GM19043 (cell line): ENCODE measurements around the gene PLXNA2.
A peak's percentile ranks its signal among the peaks of the same experiment; 100 is the strongest.

ENCODE experiments used
- ATAC-seq: cut with Tn5 transposase; IDR thresholded peaks from one replicate; pipeline ENCODE4 v1.9.1; 2021; ENCODE audit warnings: low read depth; ENCODE audit not compliant: unreplicated experiment

Gene PLXNA2

DNA sequence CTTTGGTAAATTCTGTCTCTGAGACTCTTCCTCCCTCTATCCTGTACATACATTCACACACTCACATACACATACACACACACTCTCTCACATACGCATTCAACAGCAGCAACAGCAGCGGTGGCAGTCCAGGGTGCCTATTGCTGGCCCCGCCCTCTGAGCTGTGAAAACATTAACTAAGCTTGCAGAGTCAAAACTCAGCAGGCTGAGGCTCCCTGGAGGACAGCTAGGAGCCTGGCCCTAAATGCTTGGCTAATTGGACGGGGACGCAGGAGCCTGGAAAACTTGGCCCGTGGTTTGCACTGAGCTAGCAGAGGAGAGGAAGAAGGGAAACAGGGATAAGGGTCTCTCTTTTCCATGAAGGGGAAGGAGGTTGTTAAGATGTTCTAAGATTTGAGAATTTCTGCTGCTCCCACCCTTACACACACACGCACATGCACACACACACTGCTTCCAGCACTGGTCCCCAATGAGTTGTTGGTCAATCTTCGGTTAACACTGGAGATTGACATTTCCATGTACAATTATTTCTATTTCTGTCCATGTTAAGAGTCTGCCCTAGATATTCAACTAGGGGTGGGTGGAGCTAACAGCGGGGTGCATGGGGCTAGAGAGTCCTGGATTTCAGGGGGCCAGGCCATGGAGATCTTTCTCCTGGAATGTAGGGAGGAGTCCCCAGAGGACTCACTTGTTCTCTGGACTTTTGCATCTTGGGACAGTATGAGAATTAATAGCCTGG is 94.2 kb downstream of the PLXNA2 start:
- ATAC-seq = no peak

DNA sequence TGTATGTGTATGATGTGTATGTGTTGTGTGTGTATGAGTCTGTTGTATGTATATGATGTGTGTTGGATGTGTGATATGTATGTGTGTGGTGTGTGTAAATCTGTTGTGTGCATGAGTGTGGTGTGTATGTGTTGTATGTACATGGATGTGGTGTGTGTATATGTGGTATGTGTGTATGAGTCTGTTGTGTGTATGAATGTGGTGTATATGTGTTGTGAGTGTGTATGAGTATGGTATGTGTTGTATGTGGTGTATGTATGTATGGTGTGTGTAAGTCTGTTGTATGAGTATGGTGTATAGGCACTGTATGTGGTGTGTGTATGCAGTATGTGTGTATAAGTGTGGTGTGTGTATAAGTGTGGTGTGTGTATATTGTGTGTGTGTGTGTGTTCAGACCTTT is 95.0 kb downstream of the PLXNA2 start:
- no peak for ATAC-seq

DNA sequence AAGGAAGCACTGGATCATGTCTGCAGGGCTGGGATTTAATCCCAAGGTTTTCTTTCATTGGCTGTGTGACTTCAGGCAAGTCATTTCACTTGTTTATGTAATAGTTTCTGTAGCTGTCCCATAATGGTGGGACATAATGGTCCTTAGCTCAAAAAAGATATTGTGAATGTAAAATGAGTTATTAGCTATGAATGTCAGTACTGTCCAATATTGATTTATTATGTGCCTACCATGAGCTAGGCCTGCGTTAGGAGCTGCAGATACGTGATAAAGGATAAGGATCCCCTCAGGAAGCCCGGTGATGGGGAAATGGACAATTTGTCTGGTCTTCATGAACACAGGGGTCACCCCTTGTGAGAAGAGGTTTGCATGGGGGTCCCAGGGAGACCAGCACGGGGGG is 95.8 kb downstream of the PLXNA2 start:
- ATAC-seq = no peak

DNA sequence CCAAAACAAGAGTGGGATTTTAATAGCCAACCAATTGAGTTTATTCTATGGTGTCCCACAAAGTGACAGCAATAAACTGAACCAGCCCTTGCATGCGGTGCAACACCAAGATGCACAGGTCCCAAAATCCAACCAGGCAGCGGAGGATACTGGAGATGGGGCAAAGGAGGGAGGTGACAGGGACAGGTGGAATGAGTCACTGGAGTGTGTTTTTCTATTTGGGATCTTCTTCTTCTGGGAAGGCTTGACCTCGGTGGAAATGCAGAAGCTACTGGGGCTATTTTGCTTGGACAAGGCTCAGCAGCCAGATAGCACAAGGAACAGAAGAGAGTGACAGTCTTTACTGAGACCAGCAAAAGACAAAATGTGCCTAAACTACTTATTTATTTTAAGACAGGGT is 97.5 kb downstream of the PLXNA2 start:
- ATAC-seq = no peak

DNA sequence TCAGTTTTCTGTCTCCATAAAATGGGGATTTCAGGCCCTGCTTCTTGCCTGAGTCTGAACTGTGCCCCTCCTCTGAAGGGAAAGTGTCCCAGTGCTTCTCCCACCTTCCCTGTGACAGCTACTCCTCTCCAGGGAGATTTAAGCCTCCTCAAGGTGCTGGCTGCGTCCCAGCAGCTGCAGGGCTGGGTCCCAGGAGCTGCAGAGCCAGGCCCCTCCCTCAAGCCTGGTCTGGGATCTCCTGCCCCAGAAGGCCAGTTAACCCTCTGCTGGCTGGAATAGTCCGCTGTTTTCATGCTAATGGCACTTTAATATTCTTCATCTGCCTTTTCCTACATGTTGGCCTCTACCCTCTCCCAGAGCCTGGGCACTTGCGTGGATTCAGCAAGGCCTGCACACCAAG is 99.0 kb downstream of the PLXNA2 start:
- no peak for ATAC-seq

DNA sequence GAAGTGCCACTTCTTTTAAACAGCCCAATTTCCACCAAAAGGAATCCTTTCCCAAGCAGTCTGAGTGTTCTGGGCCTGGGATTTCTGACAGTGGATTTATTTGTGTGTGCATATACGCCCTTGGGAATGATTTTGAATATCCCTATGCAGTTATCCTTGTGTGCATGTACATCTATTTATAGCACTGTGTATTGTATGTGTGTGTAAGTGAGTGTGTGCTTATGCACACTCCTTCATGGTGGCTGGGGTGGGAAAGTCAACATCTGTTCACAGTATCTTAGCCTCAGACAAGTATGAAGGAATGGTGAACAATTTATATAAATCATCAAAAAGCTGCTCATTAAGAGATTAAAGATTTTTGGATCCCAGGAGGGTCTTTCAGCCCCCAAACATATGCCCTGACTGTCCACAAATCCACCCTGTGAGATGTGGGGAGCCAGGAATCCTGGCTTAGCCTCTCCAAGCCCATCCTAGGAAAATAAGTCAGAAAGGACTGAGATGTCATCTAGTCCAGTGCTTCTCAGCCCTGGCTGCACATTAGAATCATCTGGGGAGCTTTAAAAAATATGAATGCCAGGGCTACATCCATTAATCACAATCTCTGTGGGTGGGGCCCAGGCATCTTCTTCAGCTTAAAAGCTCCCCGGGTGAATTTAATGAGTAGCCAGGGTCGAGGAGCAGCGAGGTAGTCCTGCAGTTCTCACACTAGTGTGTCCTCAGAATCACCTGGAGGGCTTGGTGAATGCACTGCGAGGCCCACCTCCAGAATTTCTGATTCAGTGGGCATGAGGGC is 101.4 kb downstream of the PLXNA2 start:
- ATAC-seq = no peak

DNA sequence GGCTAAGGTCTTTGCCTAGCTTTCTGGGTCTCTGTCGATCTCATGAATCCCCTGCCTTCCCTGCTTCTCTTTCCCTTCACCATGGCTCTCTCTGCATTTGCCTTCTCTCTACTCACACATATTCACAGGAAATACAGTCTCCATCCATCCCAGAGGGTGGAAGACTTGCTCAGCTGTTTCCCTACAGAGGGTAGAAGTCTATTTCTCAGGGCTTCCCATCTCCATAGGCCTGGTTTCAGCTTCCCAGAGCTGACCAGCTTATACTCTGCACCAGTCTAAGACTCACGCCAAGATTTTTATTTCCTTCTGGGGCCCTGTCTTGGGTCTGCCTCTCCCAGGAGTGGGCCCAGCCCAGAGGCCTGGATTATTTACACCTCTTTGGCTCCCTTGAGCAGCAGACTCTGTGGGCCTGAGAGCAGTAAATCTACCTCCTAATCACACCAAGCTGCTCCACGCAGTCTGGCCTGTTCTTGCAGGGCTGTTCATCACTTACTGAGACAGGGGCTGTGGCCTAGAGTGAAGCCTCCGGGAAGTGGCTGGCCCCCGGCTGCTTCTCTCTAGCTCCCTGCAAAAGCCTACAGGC is 102.5 kb downstream of the PLXNA2 start:
- no peak for ATAC-seq

DNA sequence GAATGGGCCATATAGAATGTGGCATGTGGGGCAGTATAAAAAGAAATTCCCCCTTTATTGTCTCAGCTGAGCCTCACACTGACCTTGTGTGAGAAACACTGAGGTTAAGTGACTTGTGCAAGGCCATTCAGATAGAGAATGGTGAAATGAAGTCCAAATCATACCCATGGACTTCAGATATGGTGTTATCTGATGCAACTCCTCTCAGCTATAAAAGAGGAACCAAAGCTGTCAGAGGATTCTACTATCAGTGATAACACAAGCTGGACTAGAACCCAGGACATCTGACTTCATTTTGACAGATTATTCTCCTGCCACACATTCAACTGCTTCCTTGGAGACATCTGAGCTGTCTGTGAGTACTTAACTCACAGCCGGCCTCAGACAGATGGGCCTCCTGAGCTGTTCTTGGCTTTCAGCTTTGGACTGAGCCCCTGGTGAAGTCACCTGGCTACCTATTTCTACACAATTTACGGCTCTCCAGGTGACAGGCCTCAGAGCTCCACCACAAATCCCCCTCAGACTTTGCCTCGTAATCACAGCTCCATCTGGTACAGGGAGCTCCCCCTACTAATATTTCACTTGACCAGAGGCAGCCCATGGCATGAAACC is 104.6 kb downstream of the PLXNA2 start:
- ATAC-seq = no peak

DNA sequence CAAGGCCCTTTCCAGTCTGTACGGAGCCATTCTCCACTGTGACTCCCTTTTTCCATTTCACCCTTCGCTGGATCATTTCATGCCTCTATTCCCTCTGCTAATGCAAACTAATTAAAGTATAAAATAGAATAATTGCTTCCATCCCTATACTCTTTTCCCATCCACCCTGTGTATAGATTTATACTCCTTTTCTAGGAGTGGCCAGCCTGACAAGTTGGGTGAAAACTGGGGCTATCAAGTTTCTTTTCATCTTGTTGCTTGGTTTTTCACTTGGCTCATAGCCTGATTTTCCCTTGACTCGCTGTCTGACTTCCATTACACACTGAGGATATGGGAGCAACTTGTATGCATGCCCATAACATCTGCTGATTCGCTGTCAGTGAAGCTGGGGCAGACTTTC is 107.0 kb downstream of the PLXNA2 start:
- no peak for ATAC-seq

DNA sequence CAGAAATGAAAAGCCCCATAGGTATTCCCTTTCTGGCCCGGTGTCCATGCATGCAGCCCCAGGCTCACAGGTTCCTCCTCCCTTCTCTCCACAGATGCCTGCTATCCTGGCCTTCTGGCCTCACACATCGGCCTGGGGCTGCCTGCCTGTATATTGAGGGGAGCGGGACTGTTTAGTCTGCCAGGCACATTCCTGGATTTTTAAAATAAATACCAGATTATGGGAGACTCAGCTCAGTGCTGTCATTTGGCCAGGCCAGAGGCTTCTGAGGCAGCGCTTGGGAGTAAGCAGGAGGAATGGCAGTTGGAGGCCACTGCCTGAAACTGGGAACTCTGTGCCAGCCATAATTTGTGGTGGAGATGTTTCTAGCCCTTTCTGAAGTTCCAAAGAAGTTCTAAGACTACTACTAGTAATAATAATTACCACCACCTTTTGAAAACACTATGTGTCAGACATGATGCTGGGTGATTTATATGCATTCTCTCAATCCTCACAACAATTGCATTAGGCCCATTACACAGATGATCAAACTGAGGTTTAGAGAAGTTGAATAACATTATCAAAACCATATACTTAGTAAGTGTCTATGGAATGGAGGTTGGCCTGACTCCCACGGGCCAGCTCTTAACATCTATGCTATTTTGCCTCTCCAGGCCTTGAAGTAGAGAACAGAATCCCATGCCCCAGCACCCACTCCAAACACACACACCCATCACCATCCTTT is 107.6 kb downstream of the PLXNA2 start:
- no peak for ATAC-seq

DNA sequence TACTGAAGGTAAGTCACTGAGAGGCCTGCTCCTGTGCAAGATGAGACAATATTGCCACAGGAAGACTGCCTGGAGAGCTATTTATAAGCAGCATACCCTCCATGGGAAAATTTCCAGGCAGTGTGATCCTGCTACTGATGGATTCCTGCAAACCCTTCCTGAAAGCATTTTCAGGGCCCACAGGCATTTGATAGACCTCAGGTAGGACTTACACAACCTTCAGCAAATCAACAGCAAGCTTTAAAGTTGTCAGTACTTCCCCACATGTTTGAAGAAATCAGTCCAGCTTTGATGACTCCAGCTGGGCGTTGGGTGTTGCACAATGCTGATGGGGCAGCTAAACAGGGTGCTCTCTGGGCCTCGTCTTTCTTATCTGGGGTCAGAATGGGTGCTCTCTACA is 108.8 kb downstream of the PLXNA2 start:
- ATAC-seq = no peak

DNA sequence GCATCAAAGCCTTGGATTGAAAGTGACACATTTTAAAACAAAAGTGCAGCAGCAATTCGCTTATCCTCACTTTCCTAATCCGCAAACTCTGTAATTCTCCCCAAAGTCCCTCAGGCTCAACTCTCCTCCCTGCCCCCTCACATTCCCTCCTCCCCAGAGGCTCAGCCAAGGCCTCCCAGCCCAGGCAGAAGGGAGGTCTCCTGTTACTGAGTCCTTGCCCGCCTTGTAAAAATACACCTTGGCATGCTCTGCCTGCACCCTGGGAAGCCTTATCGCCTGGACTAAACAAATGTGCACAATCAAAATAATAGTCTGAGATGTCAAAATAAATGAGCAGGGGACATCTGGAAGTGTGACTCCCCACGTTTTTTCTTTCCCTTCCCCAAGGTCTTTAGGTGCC is 109.7 kb downstream of the PLXNA2 start:
- no peak for ATAC-seq

DNA sequence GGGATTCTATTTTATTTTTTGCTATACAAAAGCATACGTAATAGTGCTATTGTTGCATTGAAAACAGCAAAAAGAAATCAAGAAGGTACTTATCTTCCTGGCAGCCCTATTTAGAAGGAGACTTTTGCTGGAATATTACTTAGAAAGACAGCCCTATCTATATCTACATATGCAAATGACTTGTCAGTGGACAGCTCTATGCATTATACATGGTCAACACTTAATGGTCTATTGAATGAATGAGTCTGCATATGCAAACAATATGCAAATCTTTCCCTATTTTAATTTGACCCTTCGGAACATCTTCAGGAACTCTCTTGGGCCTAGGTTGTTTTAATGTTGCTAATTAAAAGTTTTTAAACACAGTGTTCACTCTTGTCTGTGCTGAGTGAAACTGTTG is 110.8 kb downstream of the PLXNA2 start:
- ATAC-seq = no peak

DNA sequence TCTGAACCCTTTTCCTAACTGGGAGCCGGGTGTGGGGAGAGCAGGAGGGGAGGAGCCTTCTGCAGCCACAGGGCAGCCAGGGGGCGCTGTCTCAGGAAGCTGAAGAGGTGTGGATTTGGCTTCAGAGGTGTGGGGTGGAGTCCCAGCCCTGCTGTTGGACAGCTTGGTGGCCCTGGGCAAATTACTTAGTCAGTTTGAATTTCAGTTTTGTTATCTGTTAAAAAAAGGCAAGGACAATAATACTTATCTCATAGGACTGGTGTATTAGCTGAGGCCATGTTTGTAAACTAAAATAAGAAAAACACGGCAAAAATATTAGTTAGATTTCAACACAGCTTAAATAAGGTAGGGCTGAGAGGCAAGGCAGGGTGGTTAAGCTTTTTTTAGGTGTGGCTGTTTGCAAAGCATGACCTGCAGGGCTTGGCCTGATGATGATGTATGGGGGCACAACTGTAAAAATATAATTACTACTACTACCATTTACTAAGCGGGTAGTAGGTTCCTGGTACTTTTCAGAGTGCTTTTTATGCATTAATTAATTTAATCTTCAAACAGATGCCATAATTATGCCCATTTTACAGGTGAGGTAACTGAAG is 111.8 kb downstream of the PLXNA2 start:
- peak; percentile 93 for ATAC-seq

DNA sequence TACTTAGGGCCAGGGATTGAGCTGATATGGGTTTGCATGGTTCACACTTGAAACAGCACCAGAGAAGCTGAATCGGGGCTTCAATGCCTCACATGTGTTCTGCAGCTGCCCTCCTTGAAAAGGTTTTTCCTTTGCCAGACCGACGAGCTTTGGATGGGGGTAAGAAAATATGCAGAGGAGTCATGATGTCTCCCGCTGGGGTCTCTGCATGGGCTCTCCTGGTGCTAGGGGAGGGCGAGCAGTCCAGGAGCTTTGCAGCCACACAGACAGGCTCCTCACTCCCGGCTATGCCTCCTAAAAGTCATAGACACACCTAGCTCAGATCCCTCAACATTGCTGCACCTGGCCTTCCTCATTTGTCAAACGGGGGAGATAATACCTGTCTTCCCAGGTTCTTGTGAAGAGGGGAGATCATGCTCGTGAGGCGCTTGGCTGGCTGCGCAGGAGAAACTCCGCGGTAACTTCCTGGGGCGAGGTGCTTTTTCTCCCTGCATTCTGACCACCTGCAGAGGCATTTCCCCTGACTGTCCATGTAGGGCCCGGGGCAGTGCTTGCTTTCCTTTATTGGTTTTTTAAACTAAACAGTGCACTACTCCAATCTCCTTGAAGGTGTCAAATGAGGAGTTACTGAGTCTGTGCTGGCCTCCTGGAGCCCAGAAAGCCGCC is 112.4 kb downstream of the PLXNA2 start:
- peak; percentile 30 for ATAC-seq

DNA sequence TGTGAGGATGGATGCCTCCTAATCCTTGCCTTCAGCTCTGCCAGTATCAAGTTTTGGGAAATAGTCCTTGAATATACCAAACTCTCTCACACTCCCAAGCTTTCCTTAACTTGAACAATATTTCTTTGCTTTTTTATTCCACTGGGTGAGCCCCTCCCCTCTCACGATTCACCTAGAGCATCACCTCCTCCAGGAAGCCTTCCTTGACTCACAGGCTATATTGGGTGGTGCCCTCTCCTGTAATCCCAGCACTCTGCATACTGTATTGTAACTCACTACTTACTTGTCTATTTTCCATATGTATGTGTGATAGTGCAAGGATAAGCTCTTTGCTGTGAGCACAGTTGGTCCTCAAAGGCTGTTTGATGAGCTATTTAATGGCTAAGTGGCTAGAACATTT is 114.7 kb downstream of the PLXNA2 start:
- ATAC-seq = no peak

DNA sequence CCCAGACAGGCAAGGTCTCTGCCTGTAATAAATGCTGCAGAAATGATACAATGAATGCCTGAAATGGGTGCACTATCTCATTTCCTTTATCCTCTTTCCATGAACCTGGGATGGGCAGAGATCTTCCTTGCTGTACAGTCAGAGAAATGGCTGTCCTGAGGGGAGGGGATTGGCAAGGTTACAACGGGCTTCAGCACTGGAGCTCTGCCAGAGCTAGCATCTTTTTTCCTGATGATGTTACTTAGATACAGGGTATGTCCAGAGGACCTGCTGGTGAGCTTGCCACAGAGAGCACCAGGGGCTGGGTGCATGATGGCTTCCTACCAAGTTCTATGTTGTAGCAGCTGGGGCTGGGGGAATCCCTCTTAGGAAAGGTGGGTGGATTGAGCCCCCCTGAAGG is 115.1 kb downstream of the PLXNA2 start:
- ATAC-seq = no peak

DNA sequence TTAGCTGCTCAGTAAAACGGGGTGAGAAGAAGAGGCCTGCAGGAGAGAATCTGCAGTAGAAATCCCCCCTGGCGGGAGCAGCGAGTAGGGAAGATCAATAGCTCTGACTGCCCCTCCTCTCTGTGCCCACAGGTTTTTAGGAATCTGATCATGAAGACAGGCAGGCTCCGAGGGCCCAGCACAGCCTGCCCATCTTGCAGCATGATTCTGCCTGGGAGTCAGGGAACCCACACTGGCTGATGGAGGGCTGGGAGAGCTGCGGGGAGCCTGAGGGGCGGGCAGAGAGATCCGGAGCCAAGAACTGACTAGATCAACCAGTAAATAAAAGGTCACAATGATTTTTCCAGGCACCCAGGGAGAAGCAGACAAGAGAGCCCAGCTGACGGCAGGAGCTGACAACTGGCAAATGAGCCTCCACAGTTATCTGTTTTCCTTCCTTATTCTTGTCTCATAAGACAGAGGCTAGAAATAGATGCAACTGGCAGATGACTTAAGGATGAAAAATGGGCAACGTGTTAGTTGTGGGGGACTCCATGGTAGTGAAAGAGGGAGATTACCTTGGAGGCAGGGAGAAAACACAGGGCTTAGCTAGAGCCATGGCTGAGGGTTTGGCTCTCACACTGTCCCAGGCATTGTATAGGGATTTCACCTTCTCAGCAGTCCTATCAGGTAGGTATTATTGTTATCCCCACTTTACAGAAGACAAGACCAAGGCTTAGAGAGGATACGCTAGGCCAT is 116.2 kb downstream of the PLXNA2 start:
- no peak for ATAC-seq

DNA sequence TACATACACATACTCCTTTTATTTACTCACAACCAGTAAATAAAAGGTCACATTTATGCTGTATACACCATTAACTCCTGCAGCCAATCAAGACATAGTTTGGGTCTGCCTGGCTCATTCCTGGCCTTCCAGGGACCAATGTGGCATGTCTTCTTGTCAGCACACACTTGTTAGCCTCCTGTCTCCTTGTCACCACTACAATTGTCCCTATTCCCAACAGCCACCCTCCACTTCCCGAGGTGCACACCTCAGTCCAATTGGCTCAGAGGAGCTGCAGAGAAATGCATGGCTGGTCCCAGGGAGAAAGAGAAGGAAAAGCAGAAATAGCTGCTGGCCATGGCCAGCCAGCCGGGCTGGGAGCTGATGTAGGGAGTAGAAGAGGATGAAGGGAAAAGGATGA is 116.9 kb downstream of the PLXNA2 start:
- no peak for ATAC-seq
